B cell (primary cell): Measurements from ENCODE around the gene TRIP10. TPM values are rescaled to one million over a fixed set of nuclear protein-coding genes. Genes with fewer than 3 reads are reported as not detected.

Source experiments
- ATAC-seq: fragments of 200-7000 bp; cut with Tn5 transposase; one replicate; pipeline ENCODE4 v1.10.0; 2021; ENCODE audit warnings: low read depth, mild to moderate bottlenecking, moderate number of reproducible peaks, moderate library complexity
- CTCF ChIA-PET: fragments of 350-600 bp; sonication (Branson Sonifier 250); formaldehyde crosslinking; loops from one replicate; lab custom pipeline; 2021; ENCODE audit warnings: antibody characterized with exemption, inconsistent platforms; lab: Charles Lee
- POLR2A ChIA-PET: fragments of 350-600 bp; sonication (Branson Sonifier 250); formaldehyde crosslinking; loops from one replicate; lab custom pipeline; 2021; ENCODE audit warnings: antibody characterized with exemption; lab: Charles Lee
- DNase-seq: peaks from one replicate; pipeline ENCODE4 v3.0.0; 2013
- H2AFZ ChIP-seq: 2 replicates; pipeline ENCODE4 v1.6.1; 2012; ENCODE audit warnings: mild to moderate bottlenecking, low read depth, low read length; ENCODE audit not compliant: insufficient read depth, poor library complexity, severe bottlenecking
- H3K27ac ChIP-seq, 2 donors: 1 replicate in 1 of 2; 2 replicates in 1 of 2; pipeline ENCODE4 v1.5.1; 2012 to 2013; ENCODE audit warnings: low read length in 2 of 2, mild to moderate bottlenecking in 2 of 2, moderate library complexity in 1 of 2
- H3K27me3 ChIP-seq, 4 experiments: fragments of 200-600 bp in 1 of 4; sonication (generic) in 1 of 4; replicated peaks in 1 of 4; 1 replicate in 2 of 4; 2 replicates in 2 of 4; pipeline versions ENCODE4 v1.6.1 to v1.7.0; 2013 to 2016; ENCODE audit warnings: low read length in 3 of 4, mild to moderate bottlenecking in 2 of 4, mixed read lengths in 1 of 4, moderate library complexity in 1 of 4; ENCODE audit not compliant: insufficient read depth in 4 of 4, control insufficient read depth in 3 of 4; ENCODE audit errors: control extremely low read depth in 1 of 4
- H3K36me3 ChIP-seq, 2 experiments: replicated peaks in 1 of 2; 1 replicate in 1 of 2; 2 replicates in 1 of 2; pipeline versions ENCODE4 v1.6.1 to v1.7.1; 2013; ENCODE audit warnings: low read length in 1 of 2; ENCODE audit not compliant: insufficient read depth in 2 of 2, control insufficient read depth in 1 of 2; ENCODE audit errors: control extremely low read depth in 1 of 2, extremely low read depth in 1 of 2
- H3K4me1 ChIP-seq, 2 donors: fragments of 200-600 bp in 1 of 2; sonication (generic) in 1 of 2; 1 replicate in 1 of 2; 2 replicates in 1 of 2; pipeline versions ENCODE4 v1.5.1 to v1.6.1; 2013 to 2017; ENCODE audit warnings: low read length in 2 of 2; ENCODE audit not compliant: control insufficient read depth in 2 of 2, insufficient read depth in 2 of 2
- H3K4me2 ChIP-seq: replicated peaks from 2 replicates; pipeline ENCODE3; 2012; ENCODE audit warnings: mild to moderate bottlenecking, low read depth, low read length; ENCODE audit not compliant: poor library complexity, severe bottlenecking
- H3K4me3 ChIP-seq, 5 experiments: fragments of 200-600 bp in 1 of 5; sonication (generic) in 1 of 5; 1 replicate in 3 of 5; 2 replicates in 2 of 5; pipeline versions ENCODE4 v1.5.1 to v1.7.0; 2011 to 2016; ENCODE audit warnings: low read length in 4 of 5, mild to moderate bottlenecking in 4 of 5, low read depth in 2 of 5, control low read depth in 1 of 5, moderate library complexity in 1 of 5; ENCODE audit not compliant: insufficient read depth in 1 of 5; ENCODE audit errors: control extremely low read depth in 1 of 5, extremely low read depth in 1 of 5
- H3K79me2 ChIP-seq: fragments of 200-600 bp; sonication (generic); one replicate; pipeline ENCODE4 v1.6.0; 2016; ENCODE audit warnings: low read length; ENCODE audit not compliant: control insufficient read depth, insufficient read depth
- H3K9ac ChIP-seq: fragments of 200-600 bp; sonication (generic); 2 replicates; pipeline ENCODE4 v1.6.1; 2017; ENCODE audit warnings: mild to moderate bottlenecking, low read length, moderate library complexity
- H3K9me3 ChIP-seq, 3 donors: one replicate each; pipeline versions ENCODE4 v1.6.1 to v1.7.1; 2013; ENCODE audit warnings: low read length in 2 of 3; ENCODE audit not compliant: control insufficient read depth in 2 of 3, insufficient read depth in 1 of 3; ENCODE audit errors: control extremely low read depth in 1 of 3
- H4K20me1 ChIP-seq: 2 replicates; pipeline ENCODE4 v1.6.0; 2012; ENCODE audit warnings: mild to moderate bottlenecking, low read length; ENCODE audit not compliant: insufficient read depth, control insufficient read depth, poor library complexity, severe bottlenecking
- H3K27ac Mint-ChIP-seq: one replicate; pipeline ENCODE4 v1.8.0; 2021; ENCODE audit warnings: mixed read lengths
- H3K27me3 Mint-ChIP-seq: one replicate; pipeline ENCODE4 v1.8.0; 2021; ENCODE audit warnings: mixed read lengths
- H3K4me1 Mint-ChIP-seq: one replicate; pipeline ENCODE4 v1.8.0; 2021; ENCODE audit warnings: mixed read lengths
- H3K4me3 Mint-ChIP-seq: one replicate; pipeline ENCODE4 v1.8.0; 2021; ENCODE audit warnings: mixed read lengths
- H3K9me3 Mint-ChIP-seq: one replicate; pipeline ENCODE4 v1.8.0; 2022; ENCODE audit warnings: mixed read lengths; ENCODE audit not compliant: insufficient read depth
- CTCF ChIP-seq: fragments of 200-600 bp; IDR thresholded peaks from one replicate; pipeline ENCODE4 v1.8.0; 2022; ENCODE audit warnings: antibody characterized with exemption, mild to moderate bottlenecking
- EZH2 ChIP-seq: IDR thresholded peaks from 2 replicates; pipeline ENCODE4 v1.6.1; 2012; ENCODE audit warnings: borderline replicate concordance, low read depth, mild to moderate bottlenecking, moderate library complexity, low read length; ENCODE audit not compliant: insufficient read depth, poor library complexity, severe bottlenecking
- WGBS: methylation state at CpG from one replicate; pipeline ENCODE4 v1.1.5; 2013; ENCODE audit warnings: missing lambda C conversion rate; ENCODE audit not compliant: insufficient coverage; 5-methylcytosine and 5-hydroxymethylcytosine counted together
- intact Hi-C: fragments of 100-400 bp; cut with micrococcal nuclease; formaldehyde crosslinking; loops from one replicate; pipeline ENCODE4 v1.10.0; 2022
- polyA plus RNA-seq: library from polyadenylated mRNA; depleted of rRNA; stranded (reverse); fragments of >200 nt; gene quantifications from 2 replicates; pipeline ENCODE4 v1.2.3, GENCODE V29; 2012
- total RNA-seq, 2 donors: library from RNA; stranded (reverse); fragments of 120-200 nt in 1 of 2; gene quantifications; 1 replicate in 1 of 2; 2 replicates in 1 of 2; pipeline versions ENCODE4 v1.2.3 to v1.2.4, GENCODE V29; 2013 to 2022

The TRIP10 gene
- total and polyA plus RNA-seq, 2 donors (not counting 1 experiment from before 2014, with no cell fraction given), result 5.9 to 42.7 TPM

GRCh38 chr19:6700586-6701316, 38.7 kb upstream of the TRIP10 start:
- TF ChIP-seq EZH2 (no peak), CTCF (no peak)
- Histone ChIP-seq H4K20me1 (no peaks in the 10 kb centered on the region), H3K9me3 (peaks cover 0 to 3% (median 0%) of the 10 kb centered on the region in 3 donors), H3K36me3 (no peaks in the 10 kb centered on the region), H3K27me3 (peaks cover 0 to 2% (median 0%) of the 10 kb centered on the region in 4 experiments), H3K27ac (no peak overlapping the region), H3K4me2 (no peak overlapping the region), H3K79me2 (no peaks in the 10 kb centered on the region), H2AFZ (no peak overlapping the region), H3K4me3 (no peak overlapping the region), H3K9ac (no peak overlapping the region), H3K4me1 (no peaks in the 10 kb centered on the region)
- Mint-ChIP-seq H3K27ac (no peak overlapping the region), H3K4me1 (no peaks in the 10 kb centered on the region), H3K9me3 (no peaks in the 10 kb centered on the region), H3K27me3 (no peaks in the 10 kb centered on the region), H3K4me3 (no peak overlapping the region)
- POLR2A ChIA-PET, result no interaction called here
- CTCF ChIA-PET, result no interaction called here
- WGBS, result 96% methylated on average over 5 of the region's 8 CpGs
- ATAC-seq (no peak), DNase-seq (no peak)
- intact Hi-C loops, result no loop called here

DNA sequence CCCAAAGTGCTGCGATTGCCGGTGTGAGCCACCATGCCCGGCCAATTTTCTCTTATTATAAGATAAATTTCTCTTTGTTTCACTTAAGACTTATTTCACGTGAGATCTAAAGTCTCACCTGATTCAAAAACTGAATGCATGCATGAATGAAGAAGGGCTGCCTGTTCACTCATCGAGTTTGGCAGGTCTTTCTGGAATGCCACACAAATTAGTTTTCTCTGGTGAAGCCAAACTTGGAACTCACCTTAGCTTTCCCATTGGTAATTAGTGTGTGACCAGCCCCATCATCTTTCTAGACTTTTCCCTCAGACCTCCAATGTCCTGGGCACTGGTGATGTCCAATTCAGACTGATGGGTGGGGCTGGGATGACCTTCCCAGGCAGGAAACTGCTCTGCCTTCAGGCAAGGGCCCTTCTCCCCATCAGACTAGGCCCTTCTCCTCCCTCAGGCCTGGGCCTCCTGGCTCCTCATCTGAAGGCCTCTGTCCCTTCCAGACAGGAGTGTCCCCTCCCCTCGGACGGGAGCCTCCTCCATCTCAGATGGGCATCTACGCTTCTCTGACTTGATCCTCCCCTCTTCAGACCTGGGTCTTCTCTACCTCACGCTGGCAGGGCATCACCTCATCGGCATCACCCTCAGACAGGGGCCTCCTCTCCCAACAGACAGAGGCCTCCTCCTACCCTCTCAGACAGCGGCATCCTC, 33.4 kb upstream of the TRIP10 start:
- Histone ChIP-seq H3K27me3 (peaks cover 0 to 24% (median 4%) of the 10 kb centered on the region in 4 experiments), H3K4me3 (no peak overlapping the region), H3K9me3 (no peaks in the 10 kb centered on the region), H3K36me3 (no peaks in the 10 kb centered on the region), H3K9ac (no peak overlapping the region), H2AFZ (no peak overlapping the region), H3K4me2 (no peak overlapping the region), H4K20me1 (no peaks in the 10 kb centered on the region), H3K4me1 (peaks cover 3 to 11% of the 10 kb centered on the region in 2 donors), H3K27ac (no peak overlapping the region), H3K79me2 (no peaks in the 10 kb centered on the region)
- Mint-ChIP-seq H3K9me3 (no peaks in the 10 kb centered on the region), H3K27ac (no peak overlapping the region), H3K4me1 (peaks cover 9% of the 10 kb centered on the region), H3K4me3 (no peak overlapping the region), H3K27me3 (peaks cover 22% of the 10 kb centered on the region)
- DNase-seq (no peak), ATAC-seq (no peak)
- CTCF ChIA-PET, result no interaction called here
- TF ChIP-seq EZH2, result no peak
- no peak for TF ChIP-seq CTCF
- WGBS, result 94% methylated on average over 7 of the region's 11 CpGs
- POLR2A ChIA-PET, result interaction anchor here (0.6 kb wide), 1 partner anchor 810 kb away, joined by 3 read pairs; no protein-coding TSS in a partner anchor
- intact Hi-C loops, result no loop called here
